ENCODE data around the gene DUSP19.

DNA sequence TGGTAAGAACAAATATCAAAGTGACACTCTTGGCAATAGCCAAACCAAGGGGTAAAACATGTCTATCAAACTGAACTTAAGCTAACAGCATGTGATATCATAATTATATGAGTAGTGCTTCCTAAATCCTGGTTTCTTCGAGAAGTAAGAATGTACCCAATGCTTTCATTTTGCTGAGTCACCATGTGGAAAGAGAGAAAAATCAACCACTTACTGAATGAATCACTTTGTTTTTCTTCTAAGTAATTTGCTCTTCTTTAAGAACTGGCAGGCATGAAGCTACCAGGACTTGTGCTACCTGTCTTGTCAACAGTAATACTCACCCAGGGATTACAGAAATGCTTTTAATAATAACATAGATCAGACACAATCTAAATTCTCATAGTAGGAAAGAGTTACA lies 19.0 kb upstream of the DUSP19 start:
- TF ChIP-seq, protein P1, sequence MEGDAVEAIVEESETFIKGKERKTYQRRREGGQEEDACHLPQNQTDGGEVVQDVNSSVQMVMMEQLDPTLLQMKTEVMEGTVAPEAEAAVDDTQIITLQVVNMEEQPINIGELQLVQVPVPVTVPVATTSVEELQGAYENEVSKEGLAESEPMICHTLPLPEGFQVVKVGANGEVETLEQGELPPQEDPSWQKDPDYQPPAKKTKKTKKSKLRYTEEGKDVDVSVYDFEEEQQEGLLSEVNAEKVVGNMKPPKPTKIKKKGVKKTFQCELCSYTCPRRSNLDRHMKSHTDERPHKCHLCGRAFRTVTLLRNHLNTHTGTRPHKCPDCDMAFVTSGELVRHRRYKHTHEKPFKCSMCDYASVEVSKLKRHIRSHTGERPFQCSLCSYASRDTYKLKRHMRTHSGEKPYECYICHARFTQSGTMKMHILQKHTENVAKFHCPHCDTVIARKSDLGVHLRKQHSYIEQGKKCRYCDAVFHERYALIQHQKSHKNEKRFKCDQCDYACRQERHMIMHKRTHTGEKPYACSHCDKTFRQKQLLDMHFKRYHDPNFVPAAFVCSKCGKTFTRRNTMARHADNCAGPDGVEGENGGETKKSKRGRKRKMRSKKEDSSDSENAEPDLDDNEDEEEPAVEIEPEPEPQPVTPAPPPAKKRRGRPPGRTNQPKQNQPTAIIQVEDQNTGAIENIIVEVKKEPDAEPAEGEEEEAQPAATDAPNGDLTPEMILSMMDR (IDR thresholded peaks at IDR 0.05) = no peak
- no peak for TF ChIP-seq POLR2A (IDR thresholded peaks at IDR 0.05)

All from adrenal gland (tissue), 5 donors.